HepG2 (cell line): ENCODE results near the gene CTSZ. TPM values are rescaled to one million over a fixed set of nuclear protein-coding genes. Genes with fewer than 3 reads are reported as not detected.

Experiments
- ATAC-seq: fragments of 200-7000 bp; cut with Tn5 transposase; 3 replicates; pipeline ENCODE4 v1.9.1; 2020; ENCODE audit warnings: mild to moderate bottlenecking, moderate library complexity
- BruUV-seq: library from RNA; stranded (reverse); fragments of 400-500 nt; replicated peaks from 2 replicates; lab custom pipeline; 2021; lab: Mats Ljungman, UMichigan
- CTCF ChIA-PET: fragments of 300-600 bp; formaldehyde crosslinking; extraction: SDS; loops from one replicate; lab custom pipeline; 2021; ENCODE audit warnings: low total read pairs, inconsistent platforms, low intra/inter-chr PET ratio; lab: Yijun Ruan, JAX
- POLR2A ChIA-PET: fragments of 350-600 bp; sonication (Branson Sonifier 250); formaldehyde crosslinking; loops from one replicate; lab custom pipeline; 2020; ENCODE audit warnings: antibody characterized with exemption, inconsistent platforms; lab: Yijun Ruan, JAX
- DNase-seq: peaks from one replicate; pipeline ENCODE4 v3.0.0-alpha.2; 2015; ENCODE audit warnings: low spot score
- FAIRE-seq: peaks from 3 replicates; lab custom pipeline; 2011; peaks lifted over from hg19 to GRCh38; lab: Jason Lieb, UNC
- H2AFZ ChIP-seq: one replicate; pipeline ENCODE4 v1.6.1; 2011; ENCODE audit warnings: low read length, inconsistent platforms
- H3K27ac ChIP-seq: fragments of 300-600 bp; 3 replicates; pipeline ENCODE4 v1.8.0; 2011; ENCODE audit warnings: mixed run types, mild to moderate bottlenecking, mixed read lengths, low read length, inconsistent platforms; ENCODE audit not compliant: insufficient read depth; ENCODE audit errors: extremely low read length
- H3K27me3 ChIP-seq, 2 experiments: fragments of 200-600 bp in 1 of 2; 2 replicates in 1 of 2; 3 replicates in 1 of 2; pipeline versions ENCODE4 v1.6.0 to v1.8.0; 2011; ENCODE audit warnings: low read length in 2 of 2, mild to moderate bottlenecking in 2 of 2, moderate library complexity in 2 of 2, inconsistent platforms in 1 of 2; ENCODE audit not compliant: insufficient read depth in 2 of 2, control insufficient read depth in 1 of 2
- H3K36me3 ChIP-seq, 2 experiments: fragments of 200-600 bp in 1 of 2; replicated peaks in 1 of 2; 2 replicates in 1 of 2; 3 replicates in 1 of 2; pipeline versions ENCODE4 v1.5.1 to v1.8.0; 2011; ENCODE audit warnings: low read length in 2 of 2, inconsistent platforms in 1 of 2; ENCODE audit not compliant: insufficient read depth in 2 of 2, control insufficient read depth in 1 of 2
- H3K4me1 ChIP-seq: 2 replicates; pipeline ENCODE4 v1.5.1; 2012; ENCODE audit warnings: low read length, inconsistent platforms; ENCODE audit not compliant: insufficient read depth
- H3K4me2 ChIP-seq: 2 replicates; pipeline ENCODE4 v1.6.0; 2011; ENCODE audit warnings: low read depth, low read length, inconsistent platforms
- H3K4me3 ChIP-seq, 3 experiments: fragments of 200-600 bp in 1 of 3; sonication (generic), shearing (Covaris generic) in 1 of 3; replicated peaks in 1 of 3; 2 replicates each; pipeline ENCODE4 v1.5.1; 2011 to 2016; ENCODE audit warnings: low read length in 3 of 3, inconsistent platforms in 2 of 3, low read depth in 2 of 3, mild to moderate bottlenecking in 2 of 3, control low read depth in 1 of 3, mixed read lengths in 1 of 3; ENCODE audit not compliant: insufficient read depth in 1 of 3
- H3K79me2 ChIP-seq: one replicate; pipeline ENCODE4 v1.6.1; 2011; ENCODE audit warnings: low read length, inconsistent platforms; ENCODE audit not compliant: insufficient read depth
- H3K9ac ChIP-seq: 2 replicates; pipeline ENCODE4 v1.6.0; 2011; ENCODE audit warnings: mild to moderate bottlenecking, low read depth, low read length, inconsistent platforms; ENCODE audit not compliant: insufficient read depth
- H3K9me3 ChIP-seq: 2 replicates; pipeline ENCODE4 v1.5.1; 2012; ENCODE audit warnings: mild to moderate bottlenecking, low read length
- H4K20me1 ChIP-seq: 2 replicates; pipeline ENCODE4 v1.6.0; 2011; ENCODE audit warnings: inconsistent platforms, mild to moderate bottlenecking, low read length, moderate library complexity; ENCODE audit not compliant: insufficient read depth
- CREBL2 ChIP-seq: sonication (generic); formaldehyde crosslinking; IDR thresholded peaks from 2 replicates; pipeline ENCODE4 v1.8.1; 2023; ENCODE audit warnings: missing genetic modification reagents, mild to moderate bottlenecking, borderline replicate concordance
- EEA1 ChIP-seq: sonication (generic); formaldehyde crosslinking; IDR thresholded peaks from 2 replicates; pipeline ENCODE4 v1.5.1; 2020; ENCODE audit warnings: mild to moderate bottlenecking, missing genetic modification reagents, borderline replicate concordance
- FOSL1 ChIP-seq: sonication (generic); formaldehyde crosslinking; IDR thresholded peaks from 2 replicates; pipeline ENCODE4 v1.9.0; 2021; ENCODE audit warnings: missing genetic modification reagents, borderline replicate concordance
- FOXA1 ChIP-seq, 2 experiments: fragments of 450-650 bp in 1 of 2; sonication (generic) in 1 of 2; formaldehyde crosslinking in 1 of 2; IDR thresholded peaks; 2 replicates each; pipeline versions ENCODE4 v1.4.0 to v1.6.1; 2016 to 2020; ENCODE audit warnings: missing genetic modification reagents in 1 of 2
- MTF1 ChIP-seq: sonication (generic); formaldehyde crosslinking; IDR thresholded peaks from 2 replicates; pipeline ENCODE4 v1.5.0; 2020; ENCODE audit warnings: missing genetic modification reagents
- NFKBIZ ChIP-seq: IDR thresholded peaks from 2 replicates; pipeline ENCODE4 v1.6.1; 2018; ENCODE audit warnings: missing genetic modification reagents, missing compliant biosample characterization
- PITX1 ChIP-seq: sonication (generic); formaldehyde crosslinking; IDR thresholded peaks from 2 replicates; pipeline ENCODE4 v1.5.1; 2020; ENCODE audit warnings: mild to moderate bottlenecking, missing genetic modification reagents
- RCOR2 ChIP-seq: IDR thresholded peaks from 2 replicates; pipeline ENCODE4 v1.6.1; 2016; ENCODE audit warnings: missing biosample characterization, missing genetic modification reagents
- SATB2 ChIP-seq: sonication (generic); formaldehyde crosslinking; IDR thresholded peaks from 2 replicates; pipeline ENCODE4 v1.5.0; 2020; ENCODE audit warnings: missing genetic modification reagents
- ZNF580 ChIP-seq: IDR thresholded peaks from 2 replicates; pipeline ENCODE4 v1.6.1; 2016; ENCODE audit warnings: low read depth, borderline replicate concordance
- ZSCAN20 ChIP-seq: sonication (generic); formaldehyde crosslinking; IDR thresholded peaks from 2 replicates; pipeline ENCODE4 v1.4.0; 2020; ENCODE audit warnings: missing genetic modification reagents, mild to moderate bottlenecking, borderline replicate concordance
- WGBS: methylation state at CpG from one replicate; pipeline ENCODE4 v1.1.6; 2017; ENCODE audit warnings: low lambda C conversion rate; 5-methylcytosine and 5-hydroxymethylcytosine counted together
- in situ Hi-C: cut with HindIII; loops from 2 replicates; pipeline ENCODE4 v1.10.0; 2017; ENCODE audit warnings: low pct_unique_long_range_greater_than_20kb; ENCODE audit not compliant: extremely low pct_ligation_motif_present
- intact Hi-C: fragments of 100-400 bp; cut with micrococcal nuclease; formaldehyde crosslinking; loops from one replicate; pipeline ENCODE4 v1.10.0; 2022; ENCODE audit not compliant: unreplicated experiment
- polyA plus RNA-seq, 8 experiments: library from polyadenylated mRNA; depleted of rRNA in 3 of 8; stranded (reverse) in 7 of 8; unstranded in 1 of 8; fragments of >200 nt; fragmentation: Illumina TruSeq in 4 of 8; extraction: Trizol in 4 of 8; gene quantifications; 2 replicates each; pipeline versions ENCODE4 v1.2.1 to v1.2.3, GENCODE V29; 2011 to 2016; ENCODE audit warnings: low read depth in 4 of 8, missing spikeins in 1 of 8, mixed read lengths in 1 of 8; ENCODE audit not compliant: insufficient read depth in 1 of 8
- total RNA-seq, 5 experiments: library from RNA; depleted of rRNA; stranded (reverse); fragments of >200 nt; fragmentation: Illumina TruSeq; extraction: Trizol; gene quantifications; 2 replicates each; pipeline ENCODE4 v1.2.3, GENCODE V29; 2016; ENCODE audit warnings: low read depth in 1 of 5
- TF ChIP-seq, protein P1 (sequence below): sonication (generic); formaldehyde crosslinking; conservative IDR thresholded peaks from 2 replicates; pipeline ENCODE4 v1.4.0; 2020; ENCODE audit warnings: missing genetic modification reagents
- TF ChIP-seq, protein P2 (sequence below): sonication (generic); formaldehyde crosslinking; IDR thresholded peaks from 2 replicates; pipeline ENCODE4 v1.5.1; 2020; ENCODE audit warnings: mild to moderate bottlenecking, missing genetic modification reagents, moderate library complexity

The CTSZ gene
- total and polyA plus RNA-seq, 2 of the 13 experiments (the other 11 are each of a cell fraction or from before 2014, with no cell fraction given) = 0.33 TPM; not detected in 1

DNA sequence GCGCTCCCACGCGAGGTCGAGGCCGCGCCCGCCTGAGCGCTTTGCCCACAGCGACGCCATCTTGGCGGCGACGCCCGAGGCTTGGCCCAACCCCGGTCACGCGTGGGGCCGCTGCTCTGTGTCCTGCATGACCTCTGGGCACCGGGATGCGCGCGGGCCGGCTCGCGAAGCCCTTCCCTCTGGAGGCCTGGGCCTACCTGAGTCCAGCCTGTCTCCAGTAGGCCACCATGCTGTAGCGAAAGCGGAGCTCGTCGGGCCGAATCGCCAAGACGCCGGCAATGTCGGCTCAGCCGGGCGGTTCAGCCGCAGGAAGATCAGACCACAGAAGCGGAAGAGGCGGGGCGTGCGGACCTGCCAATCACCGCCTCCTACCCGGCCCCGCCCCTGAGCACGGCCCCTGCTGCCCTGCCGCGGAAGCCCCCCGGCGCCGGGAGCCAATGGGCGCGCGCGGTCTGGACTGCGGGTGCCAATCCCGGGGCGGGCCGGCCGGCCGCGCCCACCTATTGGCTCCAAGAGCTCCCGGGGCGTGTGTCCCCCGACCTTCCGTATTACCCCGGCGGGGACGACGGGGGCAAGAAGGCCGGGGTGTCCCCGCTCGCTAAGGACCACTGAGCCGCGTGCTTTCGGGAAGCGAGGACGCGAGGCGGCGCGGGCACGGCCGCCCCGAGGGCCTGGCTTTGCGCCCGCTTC lies 25.1 kb upstream of the CTSZ start, which contains the start of gene ATP5F1E (continued):
- TF ChIP-seq, protein P1, sequence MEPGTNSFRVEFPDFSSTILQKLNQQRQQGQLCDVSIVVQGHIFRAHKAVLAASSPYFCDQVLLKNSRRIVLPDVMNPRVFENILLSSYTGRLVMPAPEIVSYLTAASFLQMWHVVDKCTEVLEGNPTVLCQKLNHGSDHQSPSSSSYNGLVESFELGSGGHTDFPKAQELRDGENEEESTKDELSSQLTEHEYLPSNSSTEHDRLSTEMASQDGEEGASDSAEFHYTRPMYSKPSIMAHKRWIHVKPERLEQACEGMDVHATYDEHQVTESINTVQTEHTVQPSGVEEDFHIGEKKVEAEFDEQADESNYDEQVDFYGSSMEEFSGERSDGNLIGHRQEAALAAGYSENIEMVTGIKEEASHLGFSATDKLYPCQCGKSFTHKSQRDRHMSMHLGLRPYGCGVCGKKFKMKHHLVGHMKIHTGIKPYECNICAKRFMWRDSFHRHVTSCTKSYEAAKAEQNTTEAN = peak; percentile 84
- TF ChIP-seq FOXA1 (IDR thresholded peaks at IDR 0.05) (no peak), FOXA1 (CRISPR knock-in tag; IDR thresholded peaks at IDR 0.05) (no peak), FOSL1 (CRISPR knock-in tag) (0 out of 2 replicates have a peak, but pooled peaks have one; percentile 10), SATB2 (CRISPR knock-in tag) (peak; percentile 95), EEA1 (peak; percentile 94), CREBL2 (CRISPR knock-in tag) (peak; percentile 58)

GRCh38 chr20:59031564-59032022 lies 24.5 kb upstream of the CTSZ start:
- H3K27ac ChIP-seq = peak overlapping the region; percentile 68
- FAIRE-seq (no peak), ATAC-seq (peak; percentile 25), DNase-seq (peak; percentile 31)
- no peaks in the 10 kb centered on the region for H3K9me3 ChIP-seq
- peaks cover 15% of the 10 kb centered on the region; the same call in 1 of the 2 replicates for H4K20me1 ChIP-seq
- peaks cover 58% of the 10 kb centered on the region for H3K4me1 ChIP-seq
- CTCF ChIA-PET = no interaction called here
- POLR2A ChIA-PET = interaction anchor here (0.6 to 3.7 kb wide), 26 partner anchors 8 to 643 kb away, joined by 3 to 68 read pairs (median 7); partner anchors contain the start of genes NELFCD, PRELID3B, STX16 and TUBB1
- H3K27me3 ChIP-seq = no peaks in the 10 kb centered on the region; a peak in 1 of 5 replicates
- peak overlapping the region; percentile 93 for H3K9ac ChIP-seq
- in situ Hi-C loops (no loop called here), intact Hi-C loops (loop anchor here (1.0 to 5.0 kb wide), 4 partner anchors 15 to 139 kb away; partner anchors contain the start of gene NELFCD)
- H2AFZ ChIP-seq = no peak overlapping the region
- BruUV-seq = no TSS peak
- peaks cover 55% of the 10 kb centered on the region for H3K79me2 ChIP-seq
- H3K4me2 ChIP-seq = peak overlapping the region; percentile 97
- H3K4me3 ChIP-seq = peak overlapping the region; percentile 78 to 97 (median 93)
- H3K36me3 ChIP-seq = peaks cover 15 to 29% of the 10 kb centered on the region in 2 experiments
- WGBS = 5% methylated on average over 8 of the region's 13 CpGs
- TF ChIP-seq, protein P2, sequence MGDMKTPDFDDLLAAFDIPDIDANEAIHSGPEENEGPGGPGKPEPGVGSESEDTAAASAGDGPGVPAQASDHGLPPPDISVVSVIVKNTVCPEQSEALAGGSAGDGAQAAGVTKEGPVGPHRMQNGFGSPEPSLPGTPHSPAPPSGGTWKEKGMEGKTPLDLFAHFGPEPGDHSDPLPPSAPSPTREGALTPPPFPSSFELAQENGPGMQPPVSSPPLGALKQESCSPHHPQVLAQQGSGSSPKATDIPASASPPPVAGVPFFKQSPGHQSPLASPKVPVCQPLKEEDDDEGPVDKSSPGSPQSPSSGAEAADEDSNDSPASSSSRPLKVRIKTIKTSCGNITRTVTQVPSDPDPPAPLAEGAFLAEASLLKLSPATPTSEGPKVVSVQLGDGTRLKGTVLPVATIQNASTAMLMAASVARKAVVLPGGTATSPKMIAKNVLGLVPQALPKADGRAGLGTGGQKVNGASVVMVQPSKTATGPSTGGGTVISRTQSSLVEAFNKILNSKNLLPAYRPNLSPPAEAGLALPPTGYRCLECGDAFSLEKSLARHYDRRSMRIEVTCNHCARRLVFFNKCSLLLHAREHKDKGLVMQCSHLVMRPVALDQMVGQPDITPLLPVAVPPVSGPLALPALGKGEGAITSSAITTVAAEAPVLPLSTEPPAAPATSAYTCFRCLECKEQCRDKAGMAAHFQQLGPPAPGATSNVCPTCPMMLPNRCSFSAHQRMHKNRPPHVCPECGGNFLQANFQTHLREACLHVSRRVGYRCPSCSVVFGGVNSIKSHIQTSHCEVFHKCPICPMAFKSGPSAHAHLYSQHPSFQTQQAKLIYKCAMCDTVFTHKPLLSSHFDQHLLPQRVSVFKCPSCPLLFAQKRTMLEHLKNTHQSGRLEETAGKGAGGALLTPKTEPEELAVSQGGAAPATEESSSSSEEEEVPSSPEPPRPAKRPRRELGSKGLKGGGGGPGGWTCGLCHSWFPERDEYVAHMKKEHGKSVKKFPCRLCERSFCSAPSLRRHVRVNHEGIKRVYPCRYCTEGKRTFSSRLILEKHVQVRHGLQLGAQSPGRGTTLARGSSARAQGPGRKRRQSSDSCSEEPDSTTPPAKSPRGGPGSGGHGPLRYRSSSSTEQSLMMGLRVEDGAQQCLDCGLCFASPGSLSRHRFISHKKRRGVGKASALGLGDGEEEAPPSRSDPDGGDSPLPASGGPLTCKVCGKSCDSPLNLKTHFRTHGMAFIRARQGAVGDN (CRISPR knock-in tag) = no peak
- TF ChIP-seq ZSCAN20 (CRISPR knock-in tag) (0 out of 2 replicates have a peak, but pooled peaks have one; percentile 50), RCOR2 (CRISPR knock-in tag) (0 out of 2 replicates have a peak, but pooled peaks have one; percentile 9), PITX1 (0 out of 2 replicates have a peak, but pooled peaks have one; percentile 1), MTF1 (CRISPR knock-in tag) (no peak), ZNF580 (CRISPR knock-in tag) (0 out of 2 replicates have a peak, but pooled peaks have one; percentile 75), NFKBIZ (CRISPR knock-in tag) (no peak)
